Lower leg skin (tissue), 4 donors: ENCODE data around the gene DDX39B. TPM values are rescaled to one million over a fixed set of nuclear protein-coding genes. Genes with fewer than 3 reads are reported as not detected.
A peak's percentile ranks its signal among the peaks of the same experiment; 100 is the strongest.

Source experiments
- DNase-seq, 2 donors: peaks; one replicate each; pipeline ENCODE4 v3.0.0-alpha.2; 2019; ENCODE audit warnings: low spot score in 2 of 2
- H3K4me3 ChIP-seq: fragments of 200-600 bp; sonication (generic); 2 replicates; pipeline ENCODE4 v1.5.1; 2017; ENCODE audit warnings: mild to moderate bottlenecking, low read depth; ENCODE audit not compliant: poor library complexity, severe bottlenecking
- CTCF ChIP-seq, 3 donors: fragments of 450-650 bp; IDR thresholded peaks; one replicate each; pipeline ENCODE4 v1.5.1; 2016; ENCODE audit warnings: antibody characterized with exemption in 3 of 3, mild to moderate bottlenecking in 3 of 3, moderate library complexity in 2 of 3
- POLR2A ChIP-seq, 2 donors: fragments of 450-650 bp; IDR thresholded peaks; one replicate each; pipeline ENCODE4 v1.6.1; 2016 to 2017; ENCODE audit warnings: antibody characterized with exemption in 2 of 2, mild to moderate bottlenecking in 1 of 2, moderate library complexity in 1 of 2
- WGBS, 2 donors: methylation state at CpG; one replicate each; pipeline ENCODE4 v1.1.5; 2018; 5-methylcytosine and 5-hydroxymethylcytosine counted together
- intact Hi-C: fragments of 100-400 bp; cut with DNase I; formaldehyde crosslinking; loops from one replicate; pipeline ENCODE4 v1.15.0; 2023; ENCODE audit warnings: low total_unique reads
- total RNA-seq, 4 donors: library from RNA; depleted of rRNA; stranded (reverse); fragments of >200 nt; gene quantifications; one replicate each; pipeline ENCODE4 v1.1.0, GENCODE V29; 2016

The DDX39B gene
- total RNA-seq, 4 donors from 2014 or later: 176 to 355 (median 238) TPM

- TF ChIP-seq POLR2A (IDR thresholded peaks at IDR 0.05) (no peak), CTCF (IDR thresholded peaks at IDR 0.05) (no peak)
- H3K4me3 ChIP-seq: no peak overlapping the region
- DNase-seq: no peak
- WGBS, 2 donors: 34 to 37% methylated on average over 11 of the region's 11 CpGs
- intact Hi-C loops: no loop called here
Measured at GRCh38 chr6:31580438-31580740, 38.6 kb upstream of the DDX39B start.

GRCh38 chr6:31579546-31580437 lies 38.0 kb upstream of the DDX39B start:
- intact Hi-C loops: no loop called here
- peak in 1 of 2 donors; percentile 71 for DNase-seq

GRCh38 chr6:31579119-31579505 lies 37.3 kb upstream of the DDX39B start:
- TF ChIP-seq CTCF (IDR thresholded peaks at IDR 0.05) (no peak), POLR2A (IDR thresholded peaks at IDR 0.05) (no peak)
- H3K4me3 ChIP-seq: no peak overlapping the region
- intact Hi-C loops: no loop called here
- DNase-seq: no peak
- WGBS, 2 donors: 86 to 92% methylated on average over 3 of the region's 3 CpGs

More at GRCh38 chr6:31579546-31580437, 38.0 kb upstream of the DDX39B start:
- TF ChIP-seq POLR2A (IDR thresholded peaks at IDR 0.05) (no peak), CTCF (IDR thresholded peaks at IDR 0.05) (no peak)
- H3K4me3 ChIP-seq: no peak overlapping the region
- WGBS, 2 donors: 91% methylated on average over 8 of the region's 8 CpGs

GRCh38 chr6:31578184-31579118 lies 36.6 kb upstream of the DDX39B start:
- 72 to 78% methylated on average over 12 of the region's 12 CpGs for WGBS, 2 donors
- intact Hi-C loops: no loop called here
- DNase-seq: no peak
- H3K4me3 ChIP-seq: no peak overlapping the region
- TF ChIP-seq POLR2A (IDR thresholded peaks at IDR 0.05): no peak
- no peak for TF ChIP-seq CTCF (IDR thresholded peaks at IDR 0.05)

- DNase-seq: no peak
- WGBS, 2 donors: 84 to 85% methylated on average over 3 of the region's 3 CpGs
- no peak overlapping the region for H3K4me3 ChIP-seq
- TF ChIP-seq CTCF (IDR thresholded peaks at IDR 0.05) (no peak), POLR2A (IDR thresholded peaks at IDR 0.05) (no peak)
- intact Hi-C loops: no loop called here
Measured at GRCh38 chr6:31577579-31577966, 35.8 kb upstream of the DDX39B start.
